Germinal center (tissue), 1 donor: Measurements from ENCODE around the gene CEP55.
"Not testable (repeated sequence)": the region's sequence is repeated elsewhere in the genome, so short reads cannot be mapped to it uniquely, and the experiment has no call there.

Experiments
- DNase-seq: peaks from one replicate; pipeline ENCODE4 v3.0.0; 2012; ENCODE audit warnings: mixed read lengths, low spot score

CEP55 gene

GRCh38 chr10:93513091-93513490, 16.7 kb downstream of the CEP55 start:
- DNase-seq, result no peak

GRCh38 chr10:93514521-93514920, 18.1 kb downstream of the CEP55 start:
- DNase-seq, result no peak

GRCh38 chr10:93515071-93516005, 18.9 kb downstream of the CEP55 start:
- no peak for DNase-seq

- DNase-seq, result no peak
These were observed 19.6 kb downstream of the CEP55 start for GRCh38 chr10:93516006-93516380.

GRCh38 chr10:93518531-93518930, 22.1 kb downstream of the CEP55 start:
- no peak for DNase-seq

GRCh38 chr10:93535293-93535692, 38.9 kb downstream of the CEP55 start:
- DNase-seq, result no peak

- DNase-seq, result not testable (repeated sequence)
These were observed 44.5 kb downstream of the CEP55 start for GRCh38 chr10:93540871-93541270.

GRCh38 chr10:93541402-93542357, 45.3 kb downstream of the CEP55 start:
- no peak for DNase-seq

GRCh38 chr10:93542358-93542791, 46.0 kb downstream of the CEP55 start:
- no peak for DNase-seq

- DNase-seq, result not testable (repeated sequence)
These were observed 50.6 kb downstream of the CEP55 start for GRCh38 chr10:93546995-93547394.

GRCh38 chr10:93547522-93547921, 51.1 kb downstream of the CEP55 start:
- no peak for DNase-seq

- DNase-seq, result no peak
These were observed 52.1 kb downstream of the CEP55 start for GRCh38 chr10:93548376-93549071.

GRCh38 chr10:93550606-93551005, 54.2 kb downstream of the CEP55 start:
- DNase-seq, result no peak

- DNase-seq, result no peak
These were observed 56.4 kb downstream of the CEP55 start for GRCh38 chr10:93552780-93553179.

GRCh38 chr10:93553482-93554315, 57.3 kb downstream of the CEP55 start:
- DNase-seq, result no peak

- no peak for DNase-seq
These were observed 57.9 kb downstream of the CEP55 start for GRCh38 chr10:93554316-93554663.

GRCh38 chr10:93554760-93555432, 58.5 kb downstream of the CEP55 start:
- peak; percentile 53 for DNase-seq

- no peak for DNase-seq
These were observed 63.1 kb downstream of the CEP55 start for GRCh38 chr10:93559490-93559889.

- no peak for DNase-seq
These were observed 64.1 kb downstream of the CEP55 start for GRCh38 chr10:93560541-93560940.

- no peak for DNase-seq
These were observed 69.0 kb downstream of the CEP55 start for GRCh38 chr10:93565446-93565845.
